ENCODE measurements around the gene BAIAP2. TPM values are rescaled to one million over a fixed set of nuclear protein-coding genes. Genes with fewer than 3 reads are reported as not detected.

BAIAP2 gene
- total and polyA plus RNA-seq, 2 of the 13 experiments (the other 11 are each of a cell fraction or from before 2014, with no cell fraction given), result 22.5 to 24.0 TPM

- TF ChIP-seq AHDC1 (CRISPR knock-in tag; IDR thresholded peaks at IDR 0.05; ENCODE audit: borderline replicate concordance) (no peak), HCFC1 (IDR thresholded peaks at IDR 0.05; ENCODE audit: low read depth, low read length) (no peak)
These were observed 2.1 kb upstream of the BAIAP2 start (continued) for GRCh38 chr17:81032641-81033480.

GRCh38 chr17:81033535-81034167 lies 1.3 kb upstream of the BAIAP2 start:
- POLR2A ChIA-PET, result interaction anchor here (1.0 to 2.9 kb wide), 4 partner anchors 8 to 62 kb away, joined by 3 to 23 read pairs (median 4); no protein-coding TSS in a partner anchor
- peaks cover 0 to 2% of the 10 kb centered on the region in 2 experiments; a peak in 3 of 5 replicates for H3K36me3 ChIP-seq (replicated peaks in 1 of 2; ENCODE audit: control insufficient read depth in 1 of 2, insufficient read depth in 2 of 2, low read length in 2 of 2)
- peaks cover 29% of the 10 kb centered on the region for H4K20me1 ChIP-seq (ENCODE audit: insufficient read depth, low read length)
- peak overlapping the region; percentile 97 for H3K4me2 ChIP-seq (ENCODE audit: low read depth, low read length)
- no peak for ATAC-seq
- H3K9me3 ChIP-seq (ENCODE audit: low read length), result no peaks in the 10 kb centered on the region
- peak overlapping the region; percentile 68 for H3K9ac ChIP-seq (ENCODE audit: insufficient read depth, low read depth, low read length)
- H3K27ac ChIP-seq (ENCODE audit: extremely low read length, insufficient read depth, low read length), result no peak overlapping the region
- H3K4me3 ChIP-seq (replicated peaks in 1 of 3; ENCODE audit: insufficient read depth in 1 of 3, low read depth in 2 of 3, low read length in 3 of 3), result peak overlapping the region; percentile 76 to 88 (median 77)
- 12% methylated on average over 22 of the region's 22 CpGs for WGBS (ENCODE audit: low lambda C conversion rate)
- CTCF ChIA-PET (ENCODE audit: low intra/inter-chr PET ratio, low total read pairs), result interaction anchor here (1.6 kb wide), 1 partner anchor 68 kb away, joined by 4 read pairs; no protein-coding TSS in a partner anchor
- no peak for FAIRE-seq
- H3K27me3 ChIP-seq (ENCODE audit: control insufficient read depth in 1 of 2, insufficient read depth in 2 of 2, low read length in 2 of 2), result peaks cover 0 to 6% of the 10 kb centered on the region in 2 experiments; a peak in 2 of 5 replicates
- no peak overlapping the region for H2AFZ ChIP-seq (ENCODE audit: low read length)
- H3K79me2 ChIP-seq (ENCODE audit: insufficient read depth, low read length), result peaks cover 30% of the 10 kb centered on the region
- H3K4me1 ChIP-seq (ENCODE audit: insufficient read depth, low read length), result peaks cover 57% of the 10 kb centered on the region
- no TSS peak for BruUV-seq (replicated peaks)
- in situ Hi-C loops (cut with HindIII; ENCODE audit: extremely low pct_ligation_motif_present, low pct_unique_long_range_greater_than_20kb), result no loop called here
- intact Hi-C loops (cut with micrococcal nuclease; ENCODE audit: unreplicated experiment), result no loop called here
- peak; percentile 44 for DNase-seq (ENCODE audit: low spot score)
- TF ChIP-seq ZNF724P (CRISPR knock-in tag; IDR thresholded peaks at IDR 0.05; ENCODE audit: borderline replicate concordance) (no peak), NR2F1 (CRISPR knock-in tag; IDR thresholded peaks at IDR 0.05) (no peak), ZNF773 (CRISPR knock-in tag; IDR thresholded peaks at IDR 0.05; ENCODE audit: borderline replicate concordance) (no peak), MED1 (CRISPR knock-in tag; IDR thresholded peaks at IDR 0.05) (no peak; the same call in 1 of the 2 replicates), E2F2 (CRISPR knock-in tag; IDR thresholded peaks at IDR 0.05; ENCODE audit: borderline replicate concordance) (no peak), ZFP1 (CRISPR knock-in tag; IDR thresholded peaks at IDR 0.05) (no peak), FOXP1 (IDR thresholded peaks at IDR 0.05) (no peak), FOXP1 (CRISPR knock-in tag; IDR thresholded peaks at IDR 0.05) (no peak), LBX2 (CRISPR knock-in tag; IDR thresholded peaks at IDR 0.05; ENCODE audit: borderline replicate concordance) (no peak), KLF15 (CRISPR knock-in tag; IDR thresholded peaks at IDR 0.05; ENCODE audit: borderline replicate concordance) (no peak), MZF1 (CRISPR knock-in tag; IDR thresholded peaks at IDR 0.05; ENCODE audit: borderline replicate concordance) (peak; percentile 21; the same call in 1 of the 2 replicates), KDM3A (CRISPR knock-in tag; IDR thresholded peaks at IDR 0.05; ENCODE audit: low read depth) (no peak)
